ENCODE measurements around the gene TMEM80.

TMEM80 gene

GRCh38 chr11:742571-743201, 47.1 kb downstream of the TMEM80 start:
- in situ Hi-C loops (cut with MboI; ENCODE audit: low sequenced_read_pairs), result no loop called here

GRCh38 chr11:745428-745827, 49.8 kb downstream of the TMEM80 start:
- in situ Hi-C loops (cut with MboI; ENCODE audit: low sequenced_read_pairs), result no loop called here

- in situ Hi-C loops (cut with MboI; ENCODE audit: low sequenced_read_pairs), result no loop called here
Observed at GRCh38 chr11:746289-747157, 50.9 kb downstream of the TMEM80 start.

- in situ Hi-C loops (cut with MboI; ENCODE audit: low sequenced_read_pairs), result no loop called here
Observed at GRCh38 chr11:747158-748006, 51.8 kb downstream of the TMEM80 start, which contains the start of gene TALDO1. TSS of gene TALDO1 (plus strand) at chr11:747464. CDS start at chr11:747482, 18 bp downstream.

GRCh38 chr11:748007-748359, 52.4 kb downstream of the TMEM80 start:
- in situ Hi-C loops (cut with MboI; ENCODE audit: low sequenced_read_pairs), result no loop called here

- in situ Hi-C loops (cut with MboI; ENCODE audit: low sequenced_read_pairs), result no loop called here
Observed at GRCh38 chr11:749731-750130, 54.1 kb downstream of the TMEM80 start.
